IPS-20b (cell line): ENCODE measurements around the gene NAALADL2.
"Not testable (repeated sequence)": the region's sequence is repeated elsewhere in the genome, so short reads cannot be mapped to it uniquely, and the experiment has no call there.

Experiments used
- H3K27ac ChIP-seq: one replicate; pipeline ENCODE4 v1.5.1; 2013; ENCODE audit warnings: low read length
- H3K27me3 ChIP-seq: 2 replicates; pipeline ENCODE4 v1.6.1; 2013; ENCODE audit warnings: mild to moderate bottlenecking, low read length, inconsistent platforms; ENCODE audit not compliant: insufficient read depth
- H3K36me3 ChIP-seq: 2 replicates; pipeline ENCODE4 v1.6.1; 2013; ENCODE audit warnings: low read depth, mild to moderate bottlenecking, inconsistent platforms, low read length, moderate library complexity; ENCODE audit not compliant: insufficient read depth
- H3K4me1 ChIP-seq: 2 replicates; pipeline ENCODE4 v1.6.1; 2013; ENCODE audit warnings: mild to moderate bottlenecking, control low read depth, inconsistent platforms, low read length, moderate library complexity; ENCODE audit not compliant: insufficient read depth
- H3K4me3 ChIP-seq: 2 replicates; pipeline ENCODE4 v1.5.1; 2013; ENCODE audit warnings: mild to moderate bottlenecking, low read length, inconsistent platforms
- H3K9ac ChIP-seq: 2 replicates; pipeline ENCODE4 v1.6.1; 2013; ENCODE audit warnings: low read depth, mild to moderate bottlenecking, inconsistent platforms, low read length, moderate library complexity
- H3K9me3 ChIP-seq: 2 replicates; pipeline ENCODE4 v1.6.1; 2013; ENCODE audit warnings: mild to moderate bottlenecking, low read depth, low read length, inconsistent platforms; ENCODE audit not compliant: insufficient read depth

Gene NAALADL2

DNA sequence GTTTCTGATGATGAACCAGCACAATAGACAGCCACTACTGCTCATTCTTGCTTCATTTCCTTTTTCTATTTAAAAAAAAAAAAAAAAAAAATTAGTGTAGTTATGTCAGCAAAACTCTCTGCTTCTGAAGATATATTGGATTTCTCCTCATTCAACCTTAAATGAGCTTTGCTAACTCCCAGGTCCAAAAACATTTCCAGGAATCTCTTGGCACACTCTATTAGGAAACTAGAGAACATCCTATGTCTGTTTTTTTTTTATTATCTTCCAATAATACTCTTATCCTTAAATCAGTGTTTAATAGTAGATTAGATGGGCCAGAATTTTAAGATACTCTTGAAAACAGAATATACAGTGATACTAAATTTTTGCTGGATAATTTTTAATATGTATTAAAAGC is 398.0 kb downstream of the NAALADL2 start:
- H3K9me3 ChIP-seq, result no peaks in the 10 kb centered on the region
- no peak overlapping the region for H3K9ac ChIP-seq
- H3K4me3 ChIP-seq, result no peak overlapping the region
- no peak overlapping the region for H3K27ac ChIP-seq
- H3K36me3 ChIP-seq, result no peaks in the 10 kb centered on the region
- H3K27me3 ChIP-seq, result no peaks in the 10 kb centered on the region
- H3K4me1 ChIP-seq, result peaks cover 7% of the 10 kb centered on the region; the same call in 1 of the 2 replicates

DNA sequence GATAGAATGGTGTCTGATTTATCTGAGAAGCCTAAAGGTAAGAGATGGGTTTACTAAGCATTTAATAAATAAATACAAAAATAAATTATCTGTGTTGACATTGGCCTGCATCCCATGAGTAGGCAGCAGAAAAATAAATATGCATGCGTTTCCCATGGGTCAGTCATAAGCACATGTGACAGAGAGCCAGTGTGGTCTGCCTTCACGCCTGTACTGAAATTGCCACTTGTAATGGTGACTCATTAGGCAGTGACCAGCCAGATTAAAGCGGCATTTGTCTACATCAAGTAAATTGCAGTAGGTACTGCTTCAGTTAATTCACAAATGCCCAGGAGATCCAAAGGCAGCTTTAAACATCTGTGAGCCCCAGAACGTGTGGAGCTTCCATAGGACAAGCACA is 399.6 kb downstream of the NAALADL2 start:
- no peak overlapping the region for H3K27ac ChIP-seq
- no peaks in the 10 kb centered on the region for H3K4me1 ChIP-seq
- no peaks in the 10 kb centered on the region for H3K9me3 ChIP-seq

DNA sequence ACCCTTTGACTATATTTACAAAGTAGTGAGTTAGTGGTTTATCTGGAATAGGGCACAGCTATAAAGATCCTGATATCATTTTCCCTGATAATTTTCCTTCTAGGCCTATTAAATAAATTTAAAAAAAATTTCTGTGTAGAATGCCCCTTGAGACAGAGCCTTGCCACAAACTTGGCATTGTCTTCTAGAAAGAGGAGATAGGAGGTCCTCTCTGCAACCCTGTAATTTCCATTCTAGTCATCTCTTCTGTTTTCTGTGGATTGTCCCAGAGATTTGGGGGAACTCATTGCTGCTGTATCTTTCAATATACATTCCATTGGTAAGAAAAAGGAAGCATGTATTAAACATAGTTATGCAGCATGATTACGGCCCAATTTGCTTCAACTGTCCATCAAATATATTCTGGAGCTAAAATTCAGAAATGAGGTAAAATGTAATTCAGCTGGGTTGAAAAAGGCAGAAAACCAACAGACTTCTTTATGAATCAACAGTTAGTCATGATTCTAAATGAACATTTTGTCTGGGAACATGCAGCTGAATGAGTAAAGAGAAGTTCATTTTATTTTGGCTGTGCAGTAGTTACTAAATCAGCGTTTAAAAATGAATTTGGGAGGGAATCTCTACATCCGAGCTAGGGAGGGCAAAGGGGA is 401.1 kb downstream of the NAALADL2 start:
- H3K9me3 ChIP-seq, result no peaks in the 10 kb centered on the region
- H3K27me3 ChIP-seq, result no peaks in the 10 kb centered on the region
- no peaks in the 10 kb centered on the region for H3K36me3 ChIP-seq
- no peak overlapping the region for H3K4me3 ChIP-seq
- H3K9ac ChIP-seq, result no peak overlapping the region
- H3K27ac ChIP-seq, result no peak overlapping the region
- H3K4me1 ChIP-seq, result no peaks in the 10 kb centered on the region

More for the DNA sequence above, 399.6 kb downstream of the NAALADL2 start:
- no peaks in the 10 kb centered on the region for H3K27me3 ChIP-seq
- no peak overlapping the region for H3K4me3 ChIP-seq
- no peaks in the 10 kb centered on the region for H3K36me3 ChIP-seq
- no peak overlapping the region for H3K9ac ChIP-seq

DNA sequence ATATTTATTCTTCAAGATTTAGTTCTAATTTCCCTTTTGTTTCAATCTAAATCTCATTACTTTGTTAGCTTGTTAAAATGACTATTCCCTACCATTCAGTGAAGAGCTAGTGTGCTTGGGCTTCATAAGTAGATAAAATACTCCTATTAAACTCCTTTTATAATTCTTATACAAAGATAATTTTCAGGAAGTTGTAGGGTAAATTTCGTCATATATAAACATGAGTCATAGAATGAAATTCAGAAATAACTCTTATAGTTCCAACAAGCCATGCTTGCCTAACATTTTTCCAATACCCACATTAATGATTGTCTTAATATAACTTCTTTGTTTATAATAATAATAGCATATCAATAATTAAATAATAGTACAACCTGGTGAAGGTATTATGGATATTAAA is 407.3 kb downstream of the NAALADL2 start:
- Histone ChIP-seq H3K27ac (no peak overlapping the region), H3K36me3 (no peaks in the 10 kb centered on the region), H3K27me3 (no peaks in the 10 kb centered on the region), H3K9me3 (no peaks in the 10 kb centered on the region), H3K9ac (no peak overlapping the region), H3K4me1 (no peaks in the 10 kb centered on the region), H3K4me3 (no peak overlapping the region)

DNA sequence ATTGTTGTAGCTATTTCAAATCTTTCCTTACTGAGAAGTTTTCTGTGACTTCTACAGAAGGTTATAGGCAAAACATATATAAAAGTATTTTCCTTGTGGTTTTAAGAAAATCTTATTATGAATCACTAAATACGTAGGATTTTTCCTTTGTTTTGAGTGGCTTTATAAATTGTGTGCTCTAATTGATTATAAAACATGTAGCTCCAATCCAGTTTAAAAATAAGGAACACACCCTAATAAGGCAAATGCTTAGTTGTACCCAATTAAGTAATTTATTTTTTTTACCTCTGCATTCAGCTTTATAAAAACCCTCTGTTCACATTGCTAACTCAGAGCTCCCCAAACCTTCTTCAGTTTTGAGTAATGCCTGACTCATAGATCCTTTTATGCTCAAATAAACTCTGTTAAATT is 408.0 kb downstream of the NAALADL2 start:
- no peak overlapping the region for H3K9ac ChIP-seq
- no peaks in the 10 kb centered on the region for H3K27me3 ChIP-seq
- no peak overlapping the region for H3K4me3 ChIP-seq

DNA sequence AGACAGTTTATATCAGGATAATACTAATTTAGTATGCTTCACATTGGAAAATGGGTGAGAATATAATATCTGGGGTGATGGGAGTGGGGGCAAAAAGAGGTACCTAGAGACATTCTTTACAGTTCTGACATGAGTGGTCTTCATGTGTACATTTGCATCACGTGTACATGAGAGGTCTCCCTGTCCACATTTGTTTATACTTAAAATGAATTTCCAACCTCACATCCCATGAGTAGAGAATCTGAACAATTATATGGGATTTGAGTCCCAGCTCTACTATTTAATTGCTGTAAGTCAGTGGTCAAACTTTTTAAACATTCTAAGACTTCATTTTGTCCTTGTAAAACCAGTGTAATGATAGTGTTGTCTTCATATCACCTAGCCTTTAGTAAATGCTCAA is 408.4 kb downstream of the NAALADL2 start:
- H3K9ac ChIP-seq, result no peak overlapping the region
- H3K9me3 ChIP-seq, result no peaks in the 10 kb centered on the region
- no peak overlapping the region for H3K27ac ChIP-seq
- H3K4me3 ChIP-seq, result no peak overlapping the region
- no peaks in the 10 kb centered on the region for H3K4me1 ChIP-seq
- H3K27me3 ChIP-seq, result no peaks in the 10 kb centered on the region
- H3K36me3 ChIP-seq, result no peaks in the 10 kb centered on the region

More for the DNA sequence above, 408.0 kb downstream of the NAALADL2 start:
- no peaks in the 10 kb centered on the region for H3K36me3 ChIP-seq
- H3K4me1 ChIP-seq, result no peaks in the 10 kb centered on the region
- no peak overlapping the region for H3K27ac ChIP-seq
- H3K9me3 ChIP-seq, result no peaks in the 10 kb centered on the region

DNA sequence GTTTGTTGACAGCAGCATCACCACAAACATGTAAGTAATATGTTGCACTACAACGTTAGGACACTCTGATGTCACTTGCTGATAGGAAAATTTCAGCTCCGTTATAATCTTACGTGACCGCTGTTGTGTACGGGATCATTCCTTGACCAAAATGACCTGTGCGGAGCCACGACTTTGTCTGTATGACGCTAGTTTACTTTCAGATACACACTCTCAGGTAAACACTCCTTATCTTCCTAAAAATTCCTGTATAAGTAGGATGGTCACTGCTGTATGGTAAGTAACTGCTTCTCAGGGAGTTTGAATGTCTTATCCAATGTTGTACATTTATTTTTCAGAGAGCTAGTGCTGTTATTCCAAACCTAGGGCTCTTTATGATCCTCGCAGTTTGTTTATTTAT is 410.3 kb downstream of the NAALADL2 start:
- H3K9ac ChIP-seq, result no peak overlapping the region
- H3K9me3 ChIP-seq, result no peaks in the 10 kb centered on the region
- no peaks in the 10 kb centered on the region for H3K27me3 ChIP-seq
- H3K4me3 ChIP-seq, result no peak overlapping the region
- no peaks in the 10 kb centered on the region for H3K36me3 ChIP-seq
- no peak overlapping the region for H3K27ac ChIP-seq
- no peaks in the 10 kb centered on the region for H3K4me1 ChIP-seq

DNA sequence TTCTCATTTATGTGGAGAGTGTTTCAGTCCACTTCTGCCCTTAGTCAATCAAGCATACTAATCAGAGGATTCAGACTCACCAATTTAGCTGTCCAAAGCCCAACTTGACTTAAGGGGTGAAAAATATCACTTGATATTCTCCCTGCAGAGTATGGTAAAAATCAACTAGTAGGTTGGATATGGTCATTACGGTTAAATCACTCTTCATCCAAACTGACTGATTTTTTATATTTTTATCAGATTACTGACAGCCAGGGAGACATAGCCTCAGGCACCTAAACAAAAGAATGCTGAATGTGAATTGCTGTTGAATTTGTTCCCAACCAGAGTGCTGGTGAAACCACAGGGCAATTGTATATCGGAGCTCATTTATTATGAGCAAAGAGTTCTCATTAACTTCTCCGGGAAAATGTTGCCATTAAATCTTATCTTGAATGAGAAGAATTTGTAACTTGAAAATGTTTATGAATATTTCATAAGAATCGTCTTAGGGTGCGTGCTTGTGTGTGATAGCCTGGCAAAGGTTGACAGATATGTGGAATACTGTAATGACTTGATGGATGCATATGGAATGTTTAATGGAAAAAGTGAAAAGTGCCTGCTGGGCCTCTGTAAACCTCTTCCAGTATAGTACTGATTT is 411.2 kb downstream of the NAALADL2 start:
- Histone ChIP-seq H3K9me3 (no peaks in the 10 kb centered on the region), H3K27me3 (no peaks in the 10 kb centered on the region), H3K27ac (no peak overlapping the region), H3K4me1 (no peaks in the 10 kb centered on the region), H3K36me3 (no peaks in the 10 kb centered on the region), H3K4me3 (no peak overlapping the region), H3K9ac (no peak overlapping the region)

DNA sequence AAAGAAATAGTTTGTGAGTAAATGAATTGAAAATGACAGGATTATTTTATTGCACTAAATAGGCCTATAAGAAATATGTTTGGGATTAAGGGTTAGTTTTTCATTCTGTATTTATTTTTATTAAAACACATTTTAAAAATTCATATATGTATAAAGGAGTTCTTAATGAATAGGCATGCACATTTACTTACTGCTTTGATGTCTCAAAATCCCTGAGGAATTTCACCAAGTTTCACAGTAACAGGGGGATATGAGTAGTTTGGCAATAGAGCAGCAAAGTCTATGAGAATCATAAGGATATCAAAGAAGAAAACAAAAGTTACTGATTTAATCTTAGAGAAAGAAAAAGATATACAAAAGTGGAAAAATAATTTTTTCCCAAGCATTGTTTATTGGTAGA is 411.7 kb downstream of the NAALADL2 start:
- H3K4me3 ChIP-seq, result no peak overlapping the region
- no peak overlapping the region for H3K27ac ChIP-seq
- H3K36me3 ChIP-seq, result no peaks in the 10 kb centered on the region
- H3K4me1 ChIP-seq, result no peaks in the 10 kb centered on the region
- H3K27me3 ChIP-seq, result no peaks in the 10 kb centered on the region
- no peaks in the 10 kb centered on the region for H3K9me3 ChIP-seq
- H3K9ac ChIP-seq, result no peak overlapping the region

DNA sequence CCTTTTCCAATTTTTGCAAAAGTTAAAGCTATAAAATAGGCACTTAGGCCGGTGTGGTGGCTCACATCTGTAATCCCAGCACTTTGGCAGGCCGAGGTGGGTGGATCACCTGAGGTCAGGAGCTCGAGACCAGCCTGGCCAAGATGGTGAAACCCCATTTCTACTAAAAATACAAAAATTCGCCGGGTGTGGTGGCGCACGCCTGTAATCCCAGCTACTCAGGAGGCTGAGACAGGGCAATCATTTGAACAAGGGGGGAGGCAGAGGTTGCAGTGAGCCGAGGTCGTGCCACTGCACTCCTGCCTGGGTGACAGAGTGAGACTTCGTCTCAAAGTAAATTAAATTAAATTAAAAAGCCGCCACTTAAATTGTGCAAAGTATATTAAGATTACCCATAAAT is 412.3 kb downstream of the NAALADL2 start:
- H3K4me1 ChIP-seq, H3K4me3 ChIP-seq, H3K9me3 ChIP-seq, H3K27ac ChIP-seq, H3K9ac ChIP-seq, H3K27me3 ChIP-seq, H3K36me3 ChIP-seq: not testable (repeated sequence)

DNA sequence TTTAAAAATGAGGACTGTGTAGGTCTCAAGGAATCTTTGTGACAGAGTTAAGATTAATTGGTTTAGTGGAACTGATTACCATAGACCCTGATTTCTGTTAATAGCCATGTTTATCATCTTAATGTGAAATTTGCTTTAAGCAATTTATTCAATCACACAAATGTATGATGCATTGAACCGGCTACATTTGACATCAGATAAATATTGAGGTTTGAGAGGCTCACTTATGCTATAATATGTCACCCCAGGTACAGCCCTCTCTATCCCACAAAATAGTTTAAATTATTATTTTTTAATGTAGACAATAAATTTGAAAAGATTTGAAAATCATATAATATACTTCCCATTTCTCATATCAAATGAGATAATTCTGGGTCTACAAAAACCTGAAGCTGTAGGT is 413.3 kb downstream of the NAALADL2 start:
- no peaks in the 10 kb centered on the region for H3K4me1 ChIP-seq
- no peaks in the 10 kb centered on the region for H3K27me3 ChIP-seq
- no peaks in the 10 kb centered on the region for H3K9me3 ChIP-seq
- no peak overlapping the region for H3K9ac ChIP-seq
- H3K4me3 ChIP-seq, result no peak overlapping the region
- H3K27ac ChIP-seq, result no peak overlapping the region
- no peaks in the 10 kb centered on the region for H3K36me3 ChIP-seq

DNA sequence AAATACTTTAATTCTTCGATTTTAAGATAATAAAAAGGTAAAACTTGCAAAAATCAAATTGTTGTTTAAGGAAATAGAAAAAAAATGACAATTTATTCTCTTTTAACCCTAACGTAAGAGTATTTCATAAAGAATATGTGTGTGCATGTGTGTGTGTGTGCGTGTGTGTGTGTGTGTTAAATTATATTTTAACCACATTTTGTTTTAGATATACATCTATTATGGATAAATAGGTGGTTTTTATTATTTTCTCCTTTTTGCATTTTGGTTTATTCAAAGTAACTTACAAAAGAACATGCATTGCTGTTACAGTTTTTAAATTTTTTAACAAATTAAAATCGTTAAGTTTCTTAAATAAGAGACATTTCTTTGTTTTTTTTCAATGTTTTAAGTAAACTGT is 414.4 kb downstream of the NAALADL2 start:
- Histone ChIP-seq H3K4me1 (no peaks in the 10 kb centered on the region), H3K27me3 (no peaks in the 10 kb centered on the region), H3K27ac (no peak overlapping the region), H3K9me3 (no peaks in the 10 kb centered on the region), H3K36me3 (no peaks in the 10 kb centered on the region), H3K9ac (no peak overlapping the region), H3K4me3 (no peak overlapping the region)
